ENCODE results near the gene SREBF1.

DNA sequence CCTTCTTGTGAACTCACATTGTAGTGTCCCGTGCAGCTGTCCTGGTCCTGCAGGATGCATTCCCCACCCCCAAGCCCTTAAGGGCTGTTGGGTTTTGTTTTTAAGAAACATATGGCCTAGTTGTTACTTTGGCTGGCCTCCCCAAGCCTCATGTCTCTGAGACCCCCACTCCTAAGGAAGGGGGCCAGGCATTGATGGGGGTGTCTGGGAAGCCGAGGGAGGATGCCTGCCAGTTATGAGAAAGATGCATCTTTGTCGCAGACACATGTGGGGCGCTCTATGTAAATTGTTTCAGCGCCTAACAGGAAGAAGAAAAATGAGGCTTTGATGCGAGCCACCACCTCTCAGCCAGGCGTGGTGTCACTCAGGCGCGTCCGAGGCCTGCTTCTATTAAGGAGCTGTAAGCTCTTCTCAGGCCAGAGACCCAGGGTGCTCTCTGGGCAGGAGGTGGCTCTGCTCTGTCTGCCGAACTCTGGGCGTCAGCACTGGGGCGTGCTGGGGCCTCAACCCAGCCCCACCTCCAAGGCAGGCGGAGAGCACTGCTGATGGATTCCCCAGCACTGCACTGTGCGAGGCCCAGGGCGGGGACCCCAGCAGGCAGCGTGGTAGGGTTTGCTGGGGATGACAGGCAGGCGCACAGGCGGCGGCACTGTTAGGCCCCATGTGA, 70.6 kb downstream of the SREBF1 start:
- TF ChIP-seq, protein P1, sequence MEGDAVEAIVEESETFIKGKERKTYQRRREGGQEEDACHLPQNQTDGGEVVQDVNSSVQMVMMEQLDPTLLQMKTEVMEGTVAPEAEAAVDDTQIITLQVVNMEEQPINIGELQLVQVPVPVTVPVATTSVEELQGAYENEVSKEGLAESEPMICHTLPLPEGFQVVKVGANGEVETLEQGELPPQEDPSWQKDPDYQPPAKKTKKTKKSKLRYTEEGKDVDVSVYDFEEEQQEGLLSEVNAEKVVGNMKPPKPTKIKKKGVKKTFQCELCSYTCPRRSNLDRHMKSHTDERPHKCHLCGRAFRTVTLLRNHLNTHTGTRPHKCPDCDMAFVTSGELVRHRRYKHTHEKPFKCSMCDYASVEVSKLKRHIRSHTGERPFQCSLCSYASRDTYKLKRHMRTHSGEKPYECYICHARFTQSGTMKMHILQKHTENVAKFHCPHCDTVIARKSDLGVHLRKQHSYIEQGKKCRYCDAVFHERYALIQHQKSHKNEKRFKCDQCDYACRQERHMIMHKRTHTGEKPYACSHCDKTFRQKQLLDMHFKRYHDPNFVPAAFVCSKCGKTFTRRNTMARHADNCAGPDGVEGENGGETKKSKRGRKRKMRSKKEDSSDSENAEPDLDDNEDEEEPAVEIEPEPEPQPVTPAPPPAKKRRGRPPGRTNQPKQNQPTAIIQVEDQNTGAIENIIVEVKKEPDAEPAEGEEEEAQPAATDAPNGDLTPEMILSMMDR (IDR thresholded peaks at IDR 0.05), result no peak
- no peak for TF ChIP-seq POLR2A (IDR thresholded peaks at IDR 0.05)
